CD1c-positive myeloid dendritic cell (primary cell): Measurements from ENCODE around the gene SCIN.
"Not testable (repeated sequence)": the region's sequence is repeated elsewhere in the genome, so short reads cannot be mapped to it uniquely, and the experiment has no call there.

ENCODE experiments used
- DNase-seq: peaks from one replicate; pipeline ENCODE4 v3.0.0-alpha.2; 2016; ENCODE audit errors: extremely low spot score

The SCIN gene

DNA sequence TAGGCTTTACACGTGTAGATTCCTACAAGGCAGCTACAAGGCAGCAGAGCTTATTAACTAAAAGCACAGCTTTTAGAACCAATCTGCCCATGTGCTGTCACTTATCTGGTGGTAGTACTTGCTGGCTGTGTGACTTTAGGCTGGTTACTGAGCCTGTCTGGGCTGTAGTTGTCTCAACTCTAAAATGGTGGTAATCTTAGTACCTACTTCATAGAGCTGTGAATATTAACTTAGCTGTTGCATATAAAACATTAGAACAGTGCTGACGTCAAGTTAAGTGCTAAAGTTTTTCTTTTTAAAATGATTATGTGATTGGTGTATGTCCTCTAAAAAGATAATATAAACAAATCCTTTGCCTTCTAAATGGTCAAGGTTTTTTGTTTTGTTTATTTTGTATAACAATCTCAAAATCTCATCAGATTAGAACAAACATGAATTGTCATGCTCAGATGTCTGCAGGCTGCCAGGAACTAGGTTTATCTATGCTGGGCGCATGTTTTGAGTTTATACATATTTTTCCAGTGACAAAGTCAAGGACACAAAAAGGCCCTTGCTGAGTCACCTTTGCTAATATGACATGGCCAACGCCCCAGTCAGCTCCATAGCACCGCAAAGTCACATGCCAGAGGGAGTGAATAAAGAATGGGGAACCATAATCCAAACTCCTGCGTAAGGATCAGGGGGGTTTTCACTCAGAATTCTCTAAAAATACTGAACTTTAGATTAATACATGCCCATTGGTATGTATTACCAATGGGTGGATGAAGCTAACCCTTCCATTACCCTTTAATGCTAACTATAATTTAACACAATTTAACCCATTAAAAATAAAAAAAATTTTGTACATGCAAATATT is 77.1 kb downstream of the SCIN start:
- DNase-seq = peak; percentile 18

DNA sequence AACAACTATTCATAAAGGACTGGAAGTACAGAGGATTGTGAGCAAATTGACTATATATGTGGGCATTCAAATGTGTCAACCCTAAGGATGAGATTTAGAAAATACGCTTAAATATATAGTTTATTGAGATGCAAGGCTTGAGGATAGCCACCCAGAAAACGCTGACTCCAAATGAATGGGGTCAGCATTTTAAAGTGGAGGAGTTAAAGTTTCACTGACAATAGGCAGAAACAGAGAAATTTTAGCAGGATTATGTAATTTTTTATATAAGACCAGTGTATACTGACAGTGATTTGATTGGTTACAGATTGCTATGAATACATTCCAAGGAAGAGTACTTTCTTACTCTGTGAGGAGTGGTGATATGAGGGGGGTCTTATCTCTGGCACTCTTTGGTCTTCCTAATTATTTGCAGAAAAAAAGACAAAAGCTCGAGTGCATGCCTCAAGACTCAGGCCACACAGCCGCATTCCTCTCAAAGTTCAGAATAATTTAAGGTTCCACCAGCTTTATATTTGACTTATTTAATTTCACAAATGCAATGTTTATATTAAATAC is 78.3 kb downstream of the SCIN start:
- no peak for DNase-seq

DNA sequence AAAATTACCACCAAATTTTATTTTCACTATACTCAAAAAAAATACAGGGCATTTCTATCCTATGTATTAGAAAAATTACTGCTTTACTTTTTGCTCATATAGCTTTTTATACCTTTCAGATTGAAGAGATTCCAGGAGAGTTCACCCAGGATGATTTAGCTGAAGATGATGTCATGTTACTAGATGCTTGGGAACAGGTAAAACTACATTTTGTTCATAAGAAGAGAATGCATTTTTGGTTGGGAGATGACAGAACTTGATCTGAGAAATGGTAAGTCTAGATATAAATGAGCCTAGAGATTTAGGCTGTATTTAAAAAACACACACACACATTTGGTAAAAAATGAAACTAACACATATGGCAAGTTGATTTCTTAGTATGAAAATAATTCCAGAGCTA is 78.8 kb downstream of the SCIN start:
- no peak for DNase-seq

DNA sequence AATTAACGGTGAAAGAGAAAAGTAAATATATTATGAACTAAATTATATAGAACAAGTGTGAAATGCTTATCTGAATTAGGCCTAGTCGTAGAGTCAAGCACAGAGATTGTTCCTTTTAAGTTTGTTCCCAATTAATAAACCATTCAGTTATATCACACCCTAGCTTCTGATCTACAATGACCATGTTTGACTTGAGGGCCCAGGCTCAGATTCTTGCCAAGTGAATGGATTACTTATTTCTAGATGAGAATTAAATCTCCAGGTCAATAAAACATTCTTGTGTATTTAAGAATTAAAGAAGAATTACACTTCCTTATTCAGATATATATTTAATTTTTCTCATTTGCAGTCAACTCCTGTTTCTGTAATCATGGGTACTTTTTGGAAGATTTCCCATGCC is 79.6 kb downstream of the SCIN start:
- DNase-seq = no peak

DNA sequence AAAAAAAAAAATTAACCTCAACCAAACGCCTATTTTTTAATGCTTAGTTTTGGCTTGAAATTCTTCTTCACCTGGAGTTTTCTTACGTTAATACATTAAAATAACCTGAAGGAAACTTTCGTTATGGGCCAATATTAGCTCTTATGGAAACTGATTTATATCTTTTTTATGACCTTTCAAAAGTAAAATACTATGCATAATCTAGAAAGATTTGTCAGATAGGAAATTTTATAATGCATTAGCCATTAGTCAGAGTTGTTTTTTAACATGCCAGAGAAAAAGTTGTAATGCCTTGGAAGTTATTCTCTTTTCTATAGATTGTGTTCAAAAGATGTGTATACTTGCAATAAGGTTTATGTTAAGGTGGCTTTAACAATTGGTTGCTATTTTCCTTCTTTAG is 82.6 kb downstream of the SCIN start:
- no peak for DNase-seq

DNA sequence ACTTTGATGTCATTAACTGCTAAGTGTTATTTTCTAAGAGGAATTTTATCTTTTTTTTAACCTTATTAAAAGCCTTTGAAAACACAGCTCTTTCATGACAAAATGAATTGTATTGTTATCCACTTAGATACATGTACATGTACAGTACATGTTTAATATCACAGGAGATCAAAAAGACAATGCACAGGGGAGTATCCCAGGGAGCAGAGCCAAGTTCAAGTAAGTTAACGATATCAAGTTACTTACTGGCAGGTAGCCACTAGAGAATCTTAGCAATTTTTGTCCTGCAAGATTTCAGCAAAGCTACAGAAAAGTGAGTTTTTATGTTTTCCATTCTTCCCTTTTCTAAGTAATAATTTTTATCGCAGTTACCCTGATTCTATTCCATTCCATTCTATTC is 83.0 kb downstream of the SCIN start:
- no peak for DNase-seq

DNA sequence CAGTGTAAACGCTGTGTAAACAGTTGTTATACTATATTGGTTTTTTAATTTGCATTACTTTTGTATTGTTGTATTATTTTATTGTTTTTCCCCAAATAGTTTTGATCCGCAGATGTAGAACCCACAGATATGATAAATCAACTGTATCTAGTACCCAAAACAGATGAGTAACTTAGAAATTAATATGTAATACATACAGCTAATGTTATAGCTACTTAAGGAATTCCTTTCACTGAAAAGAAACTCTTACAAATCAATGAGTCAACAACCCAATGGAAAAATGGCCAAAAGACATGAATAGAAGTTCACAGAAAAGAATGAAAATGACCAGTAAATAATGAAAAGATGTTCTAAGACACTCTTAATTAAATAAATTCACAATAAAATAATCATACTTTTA is 84.6 kb downstream of the SCIN start:
- no peak for DNase-seq

DNA sequence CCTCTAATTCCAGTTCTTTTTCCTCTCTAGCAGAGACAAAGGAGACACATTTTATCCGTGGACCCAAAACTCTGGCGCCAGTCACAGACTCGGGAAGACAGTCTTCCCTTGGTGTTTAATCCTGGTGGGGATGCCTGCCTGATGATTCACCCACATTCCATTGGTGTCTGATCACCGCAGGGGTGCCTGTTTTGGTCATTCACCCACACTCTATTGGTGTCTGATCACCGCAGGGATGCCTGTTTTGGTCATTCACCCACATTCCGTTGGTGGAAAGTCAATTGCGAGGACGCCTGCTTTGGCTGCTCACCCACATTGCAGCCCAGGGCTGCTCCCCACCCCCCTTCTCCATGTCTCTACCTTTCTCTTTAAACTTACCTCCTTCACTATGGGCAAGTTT is 89.9 kb downstream of the SCIN start:
- DNase-seq = not testable (repeated sequence)

DNA sequence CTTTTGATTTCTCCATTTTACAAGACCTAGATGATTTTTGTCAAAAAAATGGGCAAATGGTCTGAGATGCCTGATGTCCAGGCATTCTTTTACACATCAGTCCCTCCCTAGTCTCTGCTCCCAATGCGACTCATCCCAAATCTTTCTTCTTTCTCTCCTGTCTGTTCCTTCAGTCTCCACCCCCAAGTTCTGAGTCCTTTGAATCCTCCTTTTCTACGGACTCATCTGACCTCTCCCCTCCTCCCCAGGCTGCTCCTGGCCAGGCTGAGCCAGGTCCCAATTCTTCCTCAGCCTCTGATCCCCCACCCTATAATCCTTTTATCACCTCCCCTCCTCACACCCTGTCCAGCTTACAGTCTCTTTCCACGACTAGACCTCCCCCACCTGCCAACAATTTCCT is 90.5 kb downstream of the SCIN start:
- not testable (repeated sequence) for DNase-seq

DNA sequence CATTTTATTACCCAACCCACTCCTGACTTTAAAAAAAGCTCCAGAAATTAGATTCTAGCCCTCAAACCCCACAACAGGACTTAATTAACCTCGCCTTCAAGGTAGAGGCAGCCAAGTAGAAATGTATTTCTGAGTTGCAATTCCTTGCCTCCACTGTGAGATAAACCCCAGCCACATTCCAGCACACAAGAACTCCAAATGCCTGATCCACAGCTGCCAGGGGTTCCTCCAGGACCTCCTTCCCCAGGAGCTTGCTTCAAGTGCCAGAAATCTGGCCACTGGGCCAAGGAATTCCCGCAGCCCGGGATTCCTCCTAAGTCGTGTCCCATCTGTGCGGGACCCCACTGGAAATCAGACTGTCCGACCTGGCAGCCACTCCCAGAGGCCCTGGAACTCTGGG is 91.1 kb downstream of the SCIN start:
- DNase-seq = no peak

DNA sequence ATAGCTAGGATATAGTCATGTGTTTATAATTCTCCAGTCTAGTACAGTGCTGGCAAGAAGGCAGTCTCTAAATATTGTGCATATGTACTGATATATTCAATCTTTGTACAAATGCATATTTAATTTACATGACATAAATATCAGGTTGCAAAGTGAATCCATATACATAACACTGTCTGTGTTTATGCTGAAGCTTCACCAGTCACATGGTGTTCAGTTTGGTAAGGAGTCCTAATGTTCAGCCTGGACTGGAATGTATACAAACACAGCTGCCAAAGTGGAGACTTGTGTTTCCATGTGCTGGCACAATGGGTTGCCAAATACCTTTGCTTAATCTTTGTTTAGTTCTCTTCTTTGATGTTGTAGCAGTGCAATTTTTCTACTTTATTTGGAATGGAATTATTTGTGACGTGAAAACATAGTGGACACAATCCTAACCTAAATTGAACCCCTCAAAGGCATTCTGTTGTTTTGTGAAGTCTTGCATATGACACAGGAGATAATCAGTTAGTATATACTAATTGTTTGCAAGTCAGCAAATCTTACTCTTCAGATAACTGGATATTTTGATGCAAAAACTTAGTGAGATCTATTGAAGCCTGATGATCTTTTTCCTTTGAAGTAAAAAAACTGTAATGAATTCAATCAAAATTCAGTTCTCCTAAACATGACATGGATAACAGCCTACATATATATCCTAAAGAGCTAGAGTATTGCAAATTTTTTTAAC is 99.6 kb downstream of the SCIN start:
- DNase-seq = no peak

DNA sequence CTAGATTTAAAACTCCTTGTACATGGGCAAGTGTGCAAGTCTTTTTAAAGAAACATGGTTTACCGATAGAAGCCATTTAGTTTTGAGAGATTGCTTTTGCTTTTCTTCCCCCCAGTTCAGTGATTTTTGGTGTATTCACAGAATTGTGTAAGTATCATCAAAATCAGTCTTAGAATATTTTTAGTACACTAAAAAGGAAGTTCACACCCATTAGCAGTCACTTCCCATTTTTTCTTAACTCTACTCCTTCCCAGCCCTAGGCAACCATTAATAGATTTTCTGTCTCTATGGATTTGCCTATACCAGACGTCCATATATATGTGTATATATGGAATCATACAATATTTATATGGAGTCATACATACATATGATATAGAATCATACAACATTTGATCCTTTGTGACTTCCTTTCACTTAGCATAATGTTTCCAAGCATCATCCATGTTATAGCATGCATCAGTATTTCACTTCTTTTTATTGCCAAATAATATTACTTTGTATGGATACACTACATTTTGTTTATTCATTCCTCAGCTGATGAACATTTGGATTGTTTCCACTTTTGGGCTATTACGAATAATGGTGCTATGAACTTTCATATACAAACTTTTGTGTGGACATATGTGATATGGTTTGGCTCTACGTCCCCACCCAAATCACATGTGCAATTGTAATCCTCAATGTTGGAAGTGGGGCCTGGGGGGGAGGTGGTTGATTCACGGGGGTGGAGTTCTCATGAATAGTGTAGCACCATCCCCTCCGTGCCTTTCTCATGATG is 100.4 kb downstream of the SCIN start:
- peak; percentile 59 for DNase-seq

DNA sequence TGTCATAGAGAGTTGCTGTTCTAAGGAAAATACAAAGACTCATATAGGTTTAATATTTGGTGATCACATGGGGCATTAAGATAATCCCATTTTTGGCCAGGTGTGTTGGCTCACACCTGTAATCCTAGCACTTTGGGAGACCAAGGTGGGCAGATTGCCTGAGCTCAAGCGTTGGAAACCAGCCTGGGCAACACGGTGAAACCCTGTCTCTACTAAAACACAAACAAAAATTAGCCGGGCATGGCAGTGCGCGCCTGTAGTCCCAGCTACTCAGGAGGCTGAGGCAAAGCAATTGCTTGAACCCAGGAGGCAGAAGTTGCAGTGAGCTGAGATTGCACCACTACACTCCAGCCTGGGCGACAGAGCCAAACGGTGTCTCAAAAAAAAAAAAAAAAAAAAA is 102.9 kb downstream of the SCIN start:
- not testable (repeated sequence) for DNase-seq

DNA sequence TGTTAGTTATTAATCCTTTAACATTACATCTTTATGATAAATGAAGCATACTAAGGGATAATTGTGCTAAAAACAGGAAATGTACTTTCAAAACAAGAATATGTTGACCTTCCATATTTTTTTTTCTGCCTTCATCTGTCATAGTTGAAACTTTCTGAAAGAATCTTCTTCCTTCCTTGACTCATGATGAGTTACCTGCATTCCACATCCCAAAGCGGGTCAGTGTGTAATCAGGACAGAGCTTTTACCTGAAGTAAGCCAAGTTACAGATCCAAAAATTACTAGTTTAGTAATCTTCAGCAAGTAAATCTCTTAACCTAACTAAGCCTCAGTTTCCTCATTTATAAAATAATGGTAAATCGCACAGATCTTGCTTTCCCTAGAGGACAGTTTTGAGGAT is 103.5 kb downstream of the SCIN start:
- DNase-seq = no peak

DNA sequence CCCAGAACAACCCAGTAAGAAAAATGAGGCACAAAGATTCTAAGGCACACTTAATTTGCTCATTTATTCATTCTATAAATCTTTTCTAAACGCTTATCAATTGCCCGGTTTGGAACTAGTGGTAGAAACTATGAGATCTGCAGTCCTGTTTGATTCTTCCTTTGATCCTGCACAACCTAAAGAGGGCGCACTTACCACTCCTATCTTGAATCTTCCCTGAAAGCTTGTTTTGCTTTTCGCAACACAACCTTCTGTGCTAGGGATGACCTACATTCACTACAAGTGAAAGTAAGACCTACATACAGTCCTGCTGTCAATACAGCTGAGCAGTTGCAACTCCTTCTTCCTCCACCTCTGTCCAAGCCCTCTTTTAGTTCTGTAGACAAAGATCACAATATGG is 104.3 kb downstream of the SCIN start:
- DNase-seq = peak; percentile 52

DNA sequence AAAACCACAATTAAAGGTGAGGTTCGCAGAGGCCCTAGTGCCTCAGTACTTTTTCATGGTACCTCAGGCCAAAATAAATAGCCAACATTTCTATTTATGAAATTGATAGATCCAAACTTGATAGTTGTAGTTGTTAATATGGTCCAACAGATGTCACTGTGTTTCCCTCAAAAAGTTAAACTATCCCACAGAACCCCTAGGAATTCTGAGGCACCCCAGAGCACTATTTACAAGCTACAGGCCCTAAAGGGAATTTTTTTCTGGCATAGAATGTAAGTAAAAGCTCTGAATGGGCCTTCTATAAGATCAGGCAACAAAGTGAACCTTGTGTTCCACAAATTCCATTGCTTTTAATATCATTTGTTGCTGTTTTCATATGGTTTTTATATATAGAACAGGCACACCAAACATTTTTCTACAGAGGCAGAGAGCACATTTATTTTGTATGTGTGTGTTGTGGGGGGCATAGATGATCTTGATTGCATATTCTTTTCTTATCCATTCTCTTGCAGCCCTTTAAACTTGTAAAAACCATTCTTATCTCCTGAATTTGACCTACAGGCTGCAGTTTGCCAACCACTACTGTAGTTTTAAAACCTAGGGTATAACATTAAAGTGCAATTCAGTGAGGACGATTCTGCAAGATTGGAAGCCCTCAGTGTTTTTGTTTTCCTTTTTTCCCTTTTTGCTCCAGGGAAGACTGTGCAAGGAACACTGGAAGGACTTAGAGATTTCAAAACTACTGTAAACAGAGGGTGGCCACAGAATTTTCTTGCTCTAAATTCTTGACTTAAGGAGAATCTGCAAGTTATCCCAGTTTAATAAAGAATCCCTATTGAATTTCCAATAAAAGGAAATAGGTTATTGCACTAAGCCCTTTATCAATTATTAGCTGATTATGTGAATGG is 113.4 kb downstream of the SCIN start:
- no peak for DNase-seq

DNA sequence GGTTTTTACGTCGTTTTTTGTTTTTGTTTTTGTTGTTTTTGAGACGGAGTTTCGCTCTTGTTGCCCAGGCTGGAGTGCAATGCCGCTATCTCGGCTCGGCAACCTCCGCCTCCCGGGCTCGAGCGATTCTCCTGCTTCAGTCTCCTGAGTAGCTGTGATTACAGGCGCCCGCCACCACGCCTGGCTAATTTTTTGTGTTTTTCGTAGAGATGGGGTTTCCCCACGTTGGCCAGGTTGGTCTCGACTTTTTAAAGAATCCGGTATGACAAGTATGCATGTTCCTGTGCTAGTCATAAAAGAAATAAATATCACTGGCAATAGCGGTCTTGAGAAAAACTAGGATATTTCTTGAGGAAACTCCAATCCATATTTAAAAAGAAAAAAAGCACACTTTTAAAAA is 114.2 kb downstream of the SCIN start:
- DNase-seq = no peak

DNA sequence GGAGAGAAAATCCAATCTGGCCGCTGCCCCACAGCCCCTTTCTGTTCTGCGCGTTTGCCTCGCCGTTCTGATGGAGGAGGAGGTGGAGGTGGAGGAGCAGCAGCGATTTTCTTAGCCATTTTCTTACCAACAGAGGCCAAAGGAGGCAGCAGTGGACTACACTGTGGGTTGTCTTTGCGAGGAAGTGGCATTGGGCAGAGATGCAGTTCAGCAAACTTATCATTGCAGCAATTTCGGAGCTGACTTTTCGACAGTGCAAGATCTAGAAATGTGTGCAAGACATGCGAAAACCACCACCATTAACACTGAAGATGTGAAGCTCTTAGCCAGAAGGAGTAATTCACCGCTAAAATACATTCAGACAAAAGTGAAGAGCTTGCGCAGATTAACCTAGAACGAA is 115.0 kb downstream of the SCIN start:
- DNase-seq = peak; percentile 59

DNA sequence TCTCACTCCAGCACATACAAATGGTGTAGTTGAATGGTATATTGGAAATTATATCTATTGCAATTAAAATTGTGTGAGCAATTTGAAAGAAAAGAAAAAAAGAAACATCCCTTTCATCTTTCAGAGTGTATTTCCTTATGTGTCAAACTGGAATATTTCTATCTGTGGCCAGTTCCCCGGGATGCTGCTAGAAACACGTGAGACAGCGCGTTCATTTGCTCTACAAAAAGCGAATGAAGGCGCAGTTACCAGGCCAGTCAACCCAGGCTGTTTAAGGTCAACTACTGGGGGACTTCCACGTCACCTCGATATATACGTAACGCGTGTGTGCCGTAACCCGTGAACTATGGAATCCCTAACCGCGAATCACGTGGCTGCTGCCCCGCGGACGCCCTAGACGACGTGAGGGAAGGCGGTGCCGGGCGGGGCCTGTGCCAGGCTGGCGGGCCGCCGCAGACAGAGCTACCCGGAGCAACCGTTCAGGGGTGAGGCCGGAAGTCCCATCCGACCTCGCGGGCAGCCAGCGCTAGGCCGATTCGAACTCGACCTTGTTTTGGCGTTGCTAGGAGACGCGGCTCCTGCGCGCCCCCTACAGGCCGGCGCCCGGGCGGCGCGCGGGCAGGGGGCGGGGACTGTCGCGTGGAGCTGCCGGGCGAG is 115.8 kb downstream of the SCIN start:
- peak; percentile 96 for DNase-seq

DNA sequence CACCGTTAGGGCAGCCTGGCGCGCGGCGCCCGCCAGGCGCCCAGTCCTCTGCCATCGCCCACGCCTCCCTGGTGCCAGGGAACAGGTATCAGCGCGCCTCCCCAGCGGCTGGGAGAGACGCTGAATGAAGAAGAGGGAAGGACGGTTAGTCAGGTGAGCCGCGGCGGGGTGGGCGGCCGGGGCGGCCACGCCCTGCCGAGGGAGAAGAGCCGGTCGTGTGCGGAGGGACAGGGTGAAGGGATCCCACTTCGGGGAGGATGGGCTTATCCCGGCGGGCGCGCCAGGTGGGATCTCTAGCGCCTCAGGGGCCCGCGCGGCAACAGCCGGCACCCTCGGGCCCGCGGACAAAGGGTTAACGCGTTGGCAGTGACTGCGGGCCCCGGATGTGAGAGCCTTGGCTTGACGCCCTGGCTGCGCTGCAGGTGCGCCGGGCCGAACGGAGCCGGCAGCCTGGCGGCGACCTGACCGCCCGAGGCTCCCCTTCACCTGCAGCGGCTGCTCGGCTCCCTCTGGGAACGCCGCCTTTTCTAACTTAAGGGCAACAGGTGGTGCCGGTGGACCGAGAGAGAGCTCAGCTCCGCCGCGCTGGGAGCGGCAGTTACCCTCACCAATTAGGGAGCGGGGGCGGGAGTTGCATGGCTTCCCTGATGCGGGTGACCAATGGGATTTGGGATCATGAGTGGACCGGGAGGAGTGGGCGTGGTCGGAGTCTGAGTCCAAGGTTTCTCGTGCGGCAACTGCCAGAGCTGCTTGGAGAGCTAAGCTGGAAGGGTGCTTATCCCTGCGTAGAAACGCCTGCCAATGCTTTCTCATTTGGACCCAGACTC is 116.6 kb downstream of the SCIN start, which contains the start of gene ARL4A:
Gene ARL4A, plus strand, starts transcription at position 743 of the 827 bp plus-strand sequence. CDS start 622 bp downstream, outside the sequence.
- peak; percentile 98 for DNase-seq
